Coronary artery (tissue), 2 donors: Measurements from ENCODE around the gene EBF4.
A peak's percentile ranks its signal among the peaks of the same experiment; 100 is the strongest.

Experiments
- DNase-seq: peaks from one replicate; pipeline ENCODE4 v3.0.0-alpha.2; 2017; ENCODE audit warnings: low spot score
- H3K27ac ChIP-seq, 2 donors: fragments of 200-600 bp; sonication (generic); one replicate each; pipeline ENCODE4 v1.5.1; 2016 to 2019
- H3K4me3 ChIP-seq: fragments of 200-600 bp; sonication (generic); 2 replicates; pipeline ENCODE4 v1.5.1; 2016; ENCODE audit warnings: mild to moderate bottlenecking, moderate library complexity
- CTCF ChIP-seq: fragments of 200-600 bp; sonication (generic); IDR thresholded peaks from one replicate; pipeline ENCODE4 v1.5.1; 2019; ENCODE audit warnings: antibody characterized with exemption

EBF4 gene

DNA sequence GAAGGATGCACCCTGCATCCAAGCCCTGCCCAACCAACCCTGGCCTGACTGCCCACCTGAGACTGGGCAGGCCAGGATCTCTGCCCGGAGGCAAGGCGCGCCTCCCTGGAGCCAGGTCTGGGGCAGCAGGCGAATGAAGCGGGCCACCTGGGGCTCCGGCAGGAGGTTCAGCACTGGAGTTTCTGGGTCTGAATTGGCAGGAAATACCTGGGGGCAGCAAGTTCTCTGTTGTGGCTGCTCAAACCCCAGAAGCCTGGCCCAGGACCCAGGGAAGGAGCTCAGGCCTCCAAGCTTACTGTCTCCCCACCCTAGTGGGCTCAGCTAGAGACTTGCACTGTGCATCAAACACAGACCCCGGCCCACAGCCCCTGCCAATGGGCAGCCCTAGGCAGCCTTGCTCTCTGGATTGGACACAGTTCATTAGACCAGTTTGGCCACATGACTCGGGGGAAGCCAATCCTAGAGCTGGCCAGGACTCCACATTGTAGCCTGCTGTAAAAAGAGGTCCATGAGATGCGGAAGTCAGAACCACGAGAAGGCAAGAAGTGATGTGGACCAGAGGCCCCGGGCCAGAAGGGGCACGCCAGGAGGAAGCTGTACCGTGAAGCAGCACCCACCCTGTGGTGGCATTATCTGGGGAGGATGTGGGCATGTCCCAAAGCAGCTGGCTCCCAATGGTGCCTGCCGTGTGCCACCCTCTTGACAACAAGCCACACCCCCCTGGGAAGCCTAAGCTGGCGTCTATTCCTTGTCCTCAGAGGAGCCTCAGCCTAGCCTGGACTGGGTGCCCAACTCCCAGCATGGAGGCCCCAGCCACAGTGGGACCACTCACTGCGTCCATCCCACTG lies 104.8 kb downstream of the EBF4 start:
- DNase-seq, result peak; percentile 43
- Histone ChIP-seq H3K27ac (no peak overlapping the region), H3K4me3 (no peak overlapping the region)
- no peak for TF ChIP-seq CTCF

DNA sequence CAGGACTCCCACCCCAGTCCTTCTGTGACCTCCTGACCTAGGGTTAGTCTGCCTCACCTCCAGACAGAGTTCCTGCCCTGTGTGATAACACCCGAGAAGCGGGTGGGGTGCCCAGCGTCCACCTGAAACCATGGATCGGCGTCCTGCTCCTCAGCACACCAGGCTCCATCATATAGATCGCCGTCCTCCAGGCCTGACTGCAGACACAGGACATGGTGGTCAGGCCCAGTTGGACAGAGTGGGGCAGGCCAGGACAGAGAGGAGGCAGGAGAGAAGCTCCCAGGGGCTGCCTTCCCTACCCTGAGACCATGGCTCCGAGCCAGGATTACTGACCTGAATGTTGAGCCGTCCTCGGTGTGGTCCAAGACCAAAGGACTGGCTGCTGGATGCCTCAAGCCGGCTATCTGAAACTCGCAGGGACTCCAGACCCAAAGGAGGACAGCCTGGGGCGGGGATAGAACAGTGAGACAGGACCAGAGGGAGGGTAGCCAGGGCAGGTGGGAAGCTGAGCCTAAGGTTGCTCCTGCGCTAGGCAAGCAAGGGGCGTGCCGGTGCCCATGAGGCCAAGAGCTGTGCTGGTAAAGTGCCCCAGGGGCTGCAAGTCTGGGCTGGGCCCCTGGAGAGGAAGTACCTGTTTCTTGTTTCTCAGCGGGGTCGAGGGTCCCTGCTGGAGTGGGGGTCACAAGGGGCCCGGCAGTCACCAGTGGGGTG lies 105.7 kb downstream of the EBF4 start:
- TF ChIP-seq CTCF, result no peak
- Histone ChIP-seq H3K27ac (no peak overlapping the region), H3K4me3 (no peak overlapping the region)
- DNase-seq, result peak; percentile 67

DNA sequence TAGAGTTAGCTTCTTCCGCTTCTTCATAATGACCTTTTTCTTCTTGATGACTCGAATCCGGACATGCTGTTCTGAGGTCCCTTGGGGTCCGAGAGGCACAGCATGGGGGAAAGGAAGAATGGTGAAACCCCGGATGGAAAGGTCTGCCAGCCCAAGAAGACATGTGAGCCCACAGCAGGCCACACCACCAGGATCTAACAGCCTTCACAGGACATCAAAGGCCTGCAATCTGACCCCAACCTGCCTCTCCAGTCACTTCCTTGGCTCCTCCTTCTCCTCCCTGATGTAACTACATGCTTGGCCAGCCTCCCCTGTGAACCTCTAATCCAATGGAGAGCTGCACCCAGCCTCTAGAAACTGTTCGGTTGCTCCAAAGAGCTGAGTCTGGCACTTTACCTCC lies 106.2 kb downstream of the EBF4 start:
- no peak for DNase-seq
- no peak for TF ChIP-seq CTCF
- H3K27ac ChIP-seq, result no peak overlapping the region

GRCh38 chr20:2799271-2799670 lies 106.7 kb downstream of the EBF4 start:
- Histone ChIP-seq H3K27ac (no peak overlapping the region), H3K4me3 (peak overlapping the region; percentile 67)
- DNase-seq, result peak; percentile 38
- TF ChIP-seq CTCF, result no peak

More for the DNA sequence above, 106.2 kb downstream of the EBF4 start:
- H3K4me3 ChIP-seq, result no peak overlapping the region

DNA sequence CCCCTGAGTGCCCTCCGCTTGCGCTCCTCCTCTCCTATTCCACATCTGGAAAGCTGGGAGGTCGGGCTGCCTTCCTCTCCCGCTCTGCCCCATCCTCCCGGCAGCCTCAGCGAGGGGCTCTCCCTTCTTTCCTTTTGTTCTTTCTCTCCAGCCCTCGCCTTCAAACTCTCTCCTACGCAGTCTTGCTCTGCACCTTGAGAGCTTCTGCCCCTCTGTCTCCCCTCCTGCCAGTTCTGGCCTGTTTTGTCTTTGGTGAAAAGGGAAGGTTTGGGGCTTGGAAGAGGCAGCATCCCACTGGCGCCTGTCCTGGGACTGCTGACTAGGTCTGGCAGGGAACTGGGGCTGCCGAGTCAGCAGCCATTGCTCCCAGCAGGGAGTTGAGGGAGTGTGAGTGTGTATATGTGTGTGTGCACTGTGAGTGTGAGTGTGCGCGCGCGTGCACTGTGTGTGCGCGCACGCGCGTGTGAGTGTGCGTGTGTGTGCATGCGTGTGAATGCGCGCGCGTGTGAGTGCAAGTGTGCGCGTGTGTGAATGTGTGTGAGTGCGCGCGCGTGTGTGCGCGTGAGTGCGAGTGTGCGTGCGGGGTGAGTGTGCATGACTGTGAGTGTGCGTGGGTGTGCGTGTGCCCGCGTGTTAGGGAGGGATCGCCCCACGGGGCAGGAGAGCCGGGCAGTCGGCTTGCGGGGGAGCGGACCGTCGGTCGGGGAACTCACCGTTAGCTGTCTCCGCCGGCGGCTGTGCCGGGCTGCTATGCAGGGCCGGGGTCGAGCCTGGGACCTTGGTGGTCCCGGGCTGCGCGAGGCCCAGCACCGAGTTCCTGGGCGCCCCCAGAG lies 107.3 kb downstream of the EBF4 start:
- no peak overlapping the region for H3K27ac ChIP-seq
- no peak for TF ChIP-seq CTCF
- peak overlapping the region; percentile 67 for H3K4me3 ChIP-seq
- DNase-seq, result peak; percentile 66

GRCh38 chr20:2800521-2801285 lies 108.1 kb downstream of the EBF4 start, which contains the start of gene CPXM1:
CPXM1 (minus strand) TSS chr20:2800627; CDS start chr20:2800572, 55 bp downstream.
- Histone ChIP-seq H3K27ac (no peak within 1 kb of the TSS), H3K4me3 (peak within 1 kb of the TSS; percentile 67)
- TF ChIP-seq CTCF, result no peak
- peak; percentile 72 for DNase-seq
